Neural cell (in vitro differentiated cells): Measurements from ENCODE around the gene PHF21A.

Experiments
- EP300 ChIP-seq: fragments of 450-650 bp; conservative IDR thresholded peaks from 2 replicates; pipeline ENCODE4 v1.6.1; 2014; ENCODE audit warnings: antibody characterized with exemption, mild to moderate bottlenecking, moderate library complexity; ENCODE audit not compliant: poor library complexity, severe bottlenecking
- EZH2 ChIP-seq: fragments of 200-600, 300-800 bp; shearing (Covaris generic), sonication (generic); IDR thresholded peaks from 2 replicates; pipeline ENCODE4 v1.6.1; 2014; ENCODE audit warnings: antibody characterized with exemption, low read length, borderline replicate concordance, mild to moderate bottlenecking; ENCODE audit not compliant: insufficient read depth, poor library complexity, severe bottlenecking
- MXI1 ChIP-seq: fragments of 450-650 bp; conservative IDR thresholded peaks from 2 replicates; pipeline ENCODE4 v1.6.1; 2014; ENCODE audit warnings: antibody characterized with exemption, mild to moderate bottlenecking; ENCODE audit not compliant: poor library complexity, severe bottlenecking
- POLR2AphosphoS5 ChIP-seq: IDR thresholded peaks from 2 replicates; pipeline ENCODE4 v1.6.1; 2012
- RAD21 ChIP-seq: fragments of 450-650 bp; conservative IDR thresholded peaks from 2 replicates; pipeline ENCODE4 v1.6.1; 2014; ENCODE audit warnings: antibody characterized with exemption, mild to moderate bottlenecking, moderate library complexity
- SMC3 ChIP-seq: fragments of 450-650 bp; conservative IDR thresholded peaks from 2 replicates; pipeline ENCODE4 v1.6.1; 2014; ENCODE audit warnings: antibody characterized with exemption, mild to moderate bottlenecking, moderate library complexity; ENCODE audit not compliant: poor library complexity
- TAF1 ChIP-seq: IDR thresholded peaks from 2 replicates; pipeline ENCODE4 v1.6.1; 2012; ENCODE audit warnings: low read depth
- TF ChIP-seq, protein P1 (sequence below): fragments of 450-650 bp; IDR thresholded peaks from 2 replicates; pipeline ENCODE4 v1.5.1; 2014; ENCODE audit warnings: antibody characterized with exemption, mild to moderate bottlenecking, moderate library complexity; ENCODE audit not compliant: poor library complexity, severe bottlenecking

DNA sequence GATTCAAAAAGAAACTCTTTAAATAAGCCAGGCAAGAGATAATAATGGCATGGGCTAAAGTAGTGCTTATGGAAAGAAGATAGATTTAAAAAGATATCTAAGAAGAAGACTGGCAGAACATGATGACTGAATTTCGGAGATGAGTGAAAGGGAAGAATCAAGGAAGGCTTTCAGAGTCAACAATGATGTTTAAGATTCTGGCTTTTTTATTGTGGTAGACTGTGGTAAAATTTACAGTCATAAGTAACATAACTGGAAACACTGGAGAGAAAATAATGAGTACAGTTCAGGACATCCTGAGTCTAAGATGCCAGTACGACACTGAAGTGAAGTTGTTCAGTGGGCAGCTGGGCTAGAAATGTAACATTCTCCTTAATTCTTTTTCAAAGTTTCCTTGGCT lies 85.2 kb downstream of the PHF21A start:
- TF ChIP-seq, protein P1, sequence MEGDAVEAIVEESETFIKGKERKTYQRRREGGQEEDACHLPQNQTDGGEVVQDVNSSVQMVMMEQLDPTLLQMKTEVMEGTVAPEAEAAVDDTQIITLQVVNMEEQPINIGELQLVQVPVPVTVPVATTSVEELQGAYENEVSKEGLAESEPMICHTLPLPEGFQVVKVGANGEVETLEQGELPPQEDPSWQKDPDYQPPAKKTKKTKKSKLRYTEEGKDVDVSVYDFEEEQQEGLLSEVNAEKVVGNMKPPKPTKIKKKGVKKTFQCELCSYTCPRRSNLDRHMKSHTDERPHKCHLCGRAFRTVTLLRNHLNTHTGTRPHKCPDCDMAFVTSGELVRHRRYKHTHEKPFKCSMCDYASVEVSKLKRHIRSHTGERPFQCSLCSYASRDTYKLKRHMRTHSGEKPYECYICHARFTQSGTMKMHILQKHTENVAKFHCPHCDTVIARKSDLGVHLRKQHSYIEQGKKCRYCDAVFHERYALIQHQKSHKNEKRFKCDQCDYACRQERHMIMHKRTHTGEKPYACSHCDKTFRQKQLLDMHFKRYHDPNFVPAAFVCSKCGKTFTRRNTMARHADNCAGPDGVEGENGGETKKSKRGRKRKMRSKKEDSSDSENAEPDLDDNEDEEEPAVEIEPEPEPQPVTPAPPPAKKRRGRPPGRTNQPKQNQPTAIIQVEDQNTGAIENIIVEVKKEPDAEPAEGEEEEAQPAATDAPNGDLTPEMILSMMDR: no peak
- TF ChIP-seq TAF1 (no peak), RAD21 (no peak), EZH2 (no peak), SMC3 (no peak), MXI1 (no peak), POLR2AphosphoS5 (no peak), EP300 (no peak)
